Cardiac muscle cell (in vitro differentiated cells and primary cell): ENCODE measurements around the gene RAB40A. TPM values are rescaled to one million over a fixed set of nuclear protein-coding genes. Genes with fewer than 3 reads are reported as not detected.
"Not testable (repeated sequence)": the region's sequence is repeated elsewhere in the genome, so short reads cannot be mapped to it uniquely, and the experiment has no call there.

Source experiments
- DNase-seq, 2 donors: peaks; one replicate each; pipeline versions ENCODE4 v3.0.0 to v3.0.0-alpha.2; 2010 to 2017; ENCODE audit warnings: low read depth in 1 of 2, low spot score in 1 of 2
- H3K27ac ChIP-seq: fragments of 200-600 bp; sonication (generic); 2 replicates; pipeline ENCODE4 v1.5.1; 2016
- H3K27me3 ChIP-seq: fragments of 200-600 bp; sonication (generic); 2 replicates; pipeline ENCODE4 v1.6.0; 2016; ENCODE audit warnings: control low read depth
- H3K36me3 ChIP-seq: fragments of 200-600 bp; sonication (generic); 2 replicates; pipeline ENCODE4 v1.5.1; 2016; ENCODE audit warnings: control low read depth
- H3K4me1 ChIP-seq: fragments of 200-600 bp; sonication (generic); 2 replicates; pipeline ENCODE4 v1.8.1; 2017; ENCODE audit warnings: low read depth, mild to moderate bottlenecking, mixed run types
- H3K4me3 ChIP-seq: fragments of 200-600 bp; sonication (generic); 2 replicates; pipeline ENCODE4 v1.5.1; 2016; ENCODE audit warnings: mild to moderate bottlenecking
- H3K9me3 ChIP-seq: fragments of 200-600 bp; sonication (generic); 2 replicates; pipeline ENCODE4 v1.5.1; 2017; ENCODE audit warnings: low read depth, mild to moderate bottlenecking, control low read depth
- polyA plus RNA-seq: library from polyadenylated mRNA; unstranded; fragments of >200 nt; fragmentation: Nextera tagmentation; extraction: Ambion mirVana; gene quantifications from 2 replicates; pipeline ENCODE4 v1.2.1, GENCODE V29; 2016
- total RNA-seq: library from RNA; depleted of rRNA; stranded (reverse); fragments of >200 nt; gene quantifications from 2 replicates; pipeline ENCODE4 v1.2.3, GENCODE V29; 2016
- TF ChIP-seq, protein P1 (sequence below): IDR thresholded peaks from 2 replicates; pipeline ENCODE4 v1.5.1; 2012; ENCODE audit warnings: low read depth, mild to moderate bottlenecking, low read length

Gene RAB40A
- total and polyA plus RNA-seq, 2 experiments from 2014 or later, result 2.4 to 2.9 TPM

DNA sequence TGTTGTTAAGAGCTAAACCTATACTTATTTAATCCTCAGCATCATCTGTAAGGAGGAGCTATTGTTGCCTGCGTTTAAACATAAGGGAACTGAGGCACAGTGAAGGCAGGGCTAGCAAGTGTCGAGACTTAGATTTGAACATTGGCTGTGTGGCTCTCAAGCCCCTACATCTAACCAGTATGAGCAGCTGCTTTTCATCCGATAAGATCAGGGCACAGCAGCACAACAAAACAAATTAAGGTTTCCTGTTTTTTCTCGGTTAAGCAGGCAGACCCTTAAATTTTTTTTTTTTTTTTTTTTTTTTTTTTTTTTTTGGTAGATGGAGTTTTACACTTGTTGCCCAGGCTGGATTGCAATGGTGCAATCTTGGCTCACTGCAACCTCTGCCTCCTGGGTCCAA is 35.6 kb downstream of the RAB40A start:
- no peak for DNase-seq
- Histone ChIP-seq H3K9me3 (no peaks in the 10 kb centered on the region), H3K27ac (no peak overlapping the region), H3K4me3 (no peak overlapping the region), H3K36me3 (no peaks in the 10 kb centered on the region), H3K27me3 (no peaks in the 10 kb centered on the region), H3K4me1 (no peaks in the 10 kb centered on the region)
- TF ChIP-seq, protein P1, sequence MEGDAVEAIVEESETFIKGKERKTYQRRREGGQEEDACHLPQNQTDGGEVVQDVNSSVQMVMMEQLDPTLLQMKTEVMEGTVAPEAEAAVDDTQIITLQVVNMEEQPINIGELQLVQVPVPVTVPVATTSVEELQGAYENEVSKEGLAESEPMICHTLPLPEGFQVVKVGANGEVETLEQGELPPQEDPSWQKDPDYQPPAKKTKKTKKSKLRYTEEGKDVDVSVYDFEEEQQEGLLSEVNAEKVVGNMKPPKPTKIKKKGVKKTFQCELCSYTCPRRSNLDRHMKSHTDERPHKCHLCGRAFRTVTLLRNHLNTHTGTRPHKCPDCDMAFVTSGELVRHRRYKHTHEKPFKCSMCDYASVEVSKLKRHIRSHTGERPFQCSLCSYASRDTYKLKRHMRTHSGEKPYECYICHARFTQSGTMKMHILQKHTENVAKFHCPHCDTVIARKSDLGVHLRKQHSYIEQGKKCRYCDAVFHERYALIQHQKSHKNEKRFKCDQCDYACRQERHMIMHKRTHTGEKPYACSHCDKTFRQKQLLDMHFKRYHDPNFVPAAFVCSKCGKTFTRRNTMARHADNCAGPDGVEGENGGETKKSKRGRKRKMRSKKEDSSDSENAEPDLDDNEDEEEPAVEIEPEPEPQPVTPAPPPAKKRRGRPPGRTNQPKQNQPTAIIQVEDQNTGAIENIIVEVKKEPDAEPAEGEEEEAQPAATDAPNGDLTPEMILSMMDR, result no peak

DNA sequence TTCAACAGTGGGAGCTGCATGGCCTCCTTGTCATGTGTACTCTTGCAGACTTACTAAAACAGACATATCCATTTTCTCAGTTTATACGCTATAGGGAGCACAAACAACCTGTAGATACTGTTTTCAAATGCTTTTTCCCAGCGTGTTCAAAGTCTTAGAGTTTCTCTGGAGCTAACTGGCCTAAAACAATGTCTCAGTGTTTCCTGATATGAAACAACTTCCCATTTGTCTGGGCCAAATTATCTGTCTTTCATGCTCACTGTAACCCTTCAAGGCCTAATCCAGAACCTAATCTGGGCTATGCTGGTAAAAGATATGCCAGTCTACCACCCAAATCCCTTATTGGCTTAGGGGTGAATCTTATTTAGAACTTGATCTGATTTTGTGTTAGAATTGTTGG is 38.8 kb downstream of the RAB40A start:
- TF ChIP-seq, protein P1, result no peak
- H3K4me1 ChIP-seq, result no peaks in the 10 kb centered on the region
- H3K36me3 ChIP-seq, result no peaks in the 10 kb centered on the region
- H3K9me3 ChIP-seq, result no peaks in the 10 kb centered on the region
- H3K4me3 ChIP-seq, result no peak overlapping the region
- no peak for DNase-seq
- H3K27ac ChIP-seq, result no peak overlapping the region
- H3K27me3 ChIP-seq, result no peaks in the 10 kb centered on the region

DNA sequence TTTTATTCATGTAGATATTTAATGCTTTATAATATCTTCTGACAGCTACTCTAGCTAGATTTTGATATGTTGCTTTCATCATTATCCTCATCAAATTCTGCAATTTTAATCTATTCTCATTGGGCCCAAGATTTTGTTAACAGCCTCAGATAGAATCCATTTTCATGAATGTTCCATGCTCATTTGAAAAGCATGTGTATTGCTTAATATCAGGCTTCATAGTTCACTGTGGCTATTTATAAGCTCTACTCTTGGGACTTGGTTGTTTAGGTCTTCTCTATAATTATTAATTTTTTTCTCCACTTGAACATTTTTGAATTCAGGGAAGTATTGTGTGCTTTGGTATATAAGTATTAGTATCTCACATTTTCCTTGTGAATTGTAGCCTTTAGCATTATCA is 41.8 kb downstream of the RAB40A start:
- no peaks in the 10 kb centered on the region for H3K4me1 ChIP-seq
- no peak for DNase-seq
- TF ChIP-seq, protein P1, result no peak
- no peak overlapping the region for H3K27ac ChIP-seq
- H3K36me3 ChIP-seq, result no peaks in the 10 kb centered on the region
- no peaks in the 10 kb centered on the region for H3K9me3 ChIP-seq
- H3K4me3 ChIP-seq, result no peak overlapping the region
- H3K27me3 ChIP-seq, result no peaks in the 10 kb centered on the region

DNA sequence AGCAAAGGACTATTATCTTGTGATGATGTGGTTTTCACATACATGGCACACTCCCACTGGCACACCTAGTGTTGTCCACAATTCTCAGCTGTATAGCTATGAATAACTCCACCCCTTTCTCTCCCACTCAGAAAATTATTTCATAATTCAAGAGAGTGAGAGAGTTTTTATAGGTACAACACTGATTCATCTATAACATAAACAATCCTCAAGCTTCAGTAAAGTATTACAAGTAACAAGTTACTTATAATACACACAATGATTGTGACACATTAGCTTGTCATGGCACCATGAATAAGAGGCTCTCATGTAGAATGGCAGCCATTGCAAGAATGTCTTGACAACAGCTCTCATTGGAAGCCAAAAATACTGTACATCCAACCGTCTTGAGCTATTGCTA is 43.9 kb downstream of the RAB40A start:
- Histone ChIP-seq H3K27ac (no peak overlapping the region), H3K27me3 (no peaks in the 10 kb centered on the region), H3K9me3 (no peaks in the 10 kb centered on the region), H3K4me1 (no peaks in the 10 kb centered on the region), H3K36me3 (no peaks in the 10 kb centered on the region), H3K4me3 (no peak overlapping the region)
- TF ChIP-seq, protein P1, result no peak
- DNase-seq, result no peak

DNA sequence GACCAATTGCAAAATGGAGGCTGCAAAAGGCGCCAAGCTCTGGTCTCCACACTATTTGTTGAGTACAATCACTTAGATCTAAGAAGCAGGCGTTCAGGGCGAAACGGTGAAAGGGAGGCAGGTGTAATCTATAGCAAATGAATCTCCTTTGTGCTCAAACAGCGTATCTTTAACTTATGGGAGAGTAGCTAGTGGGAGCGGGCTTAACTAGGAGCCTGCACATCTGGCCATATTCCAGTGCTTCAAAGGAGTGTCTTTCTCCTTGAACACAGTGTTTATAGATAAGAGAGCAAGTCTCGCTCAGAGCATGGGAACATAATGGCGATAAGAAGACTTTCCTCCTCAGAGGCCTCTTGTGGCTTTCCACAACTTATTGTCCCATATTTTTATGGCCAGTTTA is 49.3 kb downstream of the RAB40A start:
- not testable (repeated sequence) for H3K27me3 ChIP-seq, H3K9me3 ChIP-seq, H3K36me3 ChIP-seq, H3K4me3 ChIP-seq, H3K27ac ChIP-seq, DNase-seq
- H3K4me1 ChIP-seq, result peaks cover 10% of the 10 kb centered on the region

DNA sequence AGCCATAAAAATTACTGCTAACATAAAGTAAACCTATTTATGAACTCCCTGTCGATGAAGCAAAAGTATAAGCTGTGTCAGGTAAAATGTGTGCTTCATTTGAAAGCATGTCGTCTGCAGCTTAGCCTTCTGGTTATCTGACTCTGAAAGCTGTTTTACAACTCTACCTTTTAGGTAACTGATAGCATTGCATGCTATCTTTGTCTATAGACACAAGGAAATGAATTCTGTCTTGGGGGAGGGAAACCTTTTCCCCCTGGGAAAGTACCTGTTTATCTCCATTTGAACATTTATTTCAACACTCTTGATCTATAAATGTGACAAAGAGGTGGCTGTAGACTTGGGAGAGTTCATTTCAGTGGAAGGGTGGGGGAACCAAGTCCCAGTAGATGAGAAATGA is 51.4 kb downstream of the RAB40A start:
- Histone ChIP-seq H3K36me3 (no peaks in the 10 kb centered on the region), H3K9me3 (no peaks in the 10 kb centered on the region), H3K27me3 (no peaks in the 10 kb centered on the region), H3K27ac (no peak overlapping the region), H3K4me1 (peaks cover 10% of the 10 kb centered on the region), H3K4me3 (no peak overlapping the region)
- DNase-seq, result no peak
- TF ChIP-seq, protein P1, result no peak
